ENCODE results near the gene GCK. TPM values are rescaled to one million over a fixed set of nuclear protein-coding genes. Genes with fewer than 3 reads are reported as not detected.
A peak's percentile ranks its signal among the peaks of the same experiment; 100 is the strongest.
"Not testable (repeated sequence)": the region's sequence is repeated elsewhere in the genome, so short reads cannot be mapped to it uniquely, and the experiment has no call there.

The GCK gene
- total RNA-seq, 1 experiment from 2014 or later = not detected

GRCh38 chr7:44127161-44127560, 62.1 kb downstream of the GCK start:
- Histone ChIP-seq H3K36me3 (no peaks in the 10 kb centered on the region; the same call in 1 of the 2 replicates), H3K27me3 (no peaks in the 10 kb centered on the region), H3K4me3 (no peak overlapping the region), H3K27ac (no peak overlapping the region), H3K9me3 (replicated peaks) (no peaks in the 10 kb centered on the region), H3K4me1 (peaks cover 25% of the 10 kb centered on the region)
- no peak for DNase-seq

GRCh38 chr7:44126574-44126973, 62.7 kb downstream of the GCK start:
- not testable (repeated sequence) for H3K9me3 ChIP-seq (replicated peaks); DNase-seq; H3K27me3 ChIP-seq; H3K27ac ChIP-seq; H3K36me3 ChIP-seq; H3K4me3 ChIP-seq
- peaks cover 22% of the 10 kb centered on the region for H3K4me1 ChIP-seq

- no peaks in the 10 kb centered on the region for H3K27me3 ChIP-seq
- peaks cover 12% of the 10 kb centered on the region for H3K4me1 ChIP-seq
- DNase-seq = no peak
- no peaks in the 10 kb centered on the region for H3K9me3 ChIP-seq (replicated peaks)
- peaks cover 19% of the 10 kb centered on the region; the same call in 1 of the 2 replicates for H3K36me3 ChIP-seq
- H3K4me3 ChIP-seq = no peak overlapping the region
- no peak overlapping the region for H3K27ac ChIP-seq
Observed at GRCh38 chr7:44124822-44125202, 64.4 kb downstream of the GCK start.

GRCh38 chr7:44123190-44124003, 65.8 kb downstream of the GCK start, which contains the start of gene POLD2:
TSS of gene POLD2 (minus strand) at chr7:44123548. CDS start at chr7:44122053, 1,495 bp downstream.
- Histone ChIP-seq H3K27me3 (no peaks in the 10 kb centered on the region), H3K36me3 (peaks cover 21% of the 10 kb centered on the region; the same call in 1 of the 2 replicates), H3K4me3 (peak within 1 kb of the TSS; percentile 91), H3K27ac (peak within 1 kb of the TSS; percentile 86), H3K4me1 (peaks cover 8% of the 10 kb centered on the region), H3K9me3 (replicated peaks) (no peaks in the 10 kb centered on the region)
- DNase-seq = peak; percentile 99

- Histone ChIP-seq H3K4me3 (peak overlapping the region; percentile 91), H3K27ac (peak overlapping the region; percentile 86)
Observed at GRCh38 chr7:44122529-44122928, 66.7 kb downstream of the GCK start.

GRCh38 chr7:44121761-44122420, 67.3 kb downstream of the GCK start:
- Histone ChIP-seq H3K4me3 (no peak overlapping the region), H3K9me3 (replicated peaks) (no peaks in the 10 kb centered on the region), H3K27me3 (no peaks in the 10 kb centered on the region), H3K4me1 (peaks cover 5% of the 10 kb centered on the region), H3K36me3 (peaks cover 33% of the 10 kb centered on the region; the same call in 1 of the 2 replicates), H3K27ac (no peak overlapping the region; the same call in 1 of the 2 replicates)
- no peak for DNase-seq

More at GRCh38 chr7:44122529-44122928, 66.7 kb downstream of the GCK start:
- no peaks in the 10 kb centered on the region for H3K9me3 ChIP-seq (replicated peaks)
- DNase-seq = no peak
- H3K27me3 ChIP-seq = no peaks in the 10 kb centered on the region
- H3K4me1 ChIP-seq = peaks cover 5% of the 10 kb centered on the region
- H3K36me3 ChIP-seq = peaks cover 27% of the 10 kb centered on the region; the same call in 1 of the 2 replicates

- peaks cover 5% of the 10 kb centered on the region for H3K4me1 ChIP-seq
- H3K27ac ChIP-seq = no peak overlapping the region
- no peak overlapping the region for H3K4me3 ChIP-seq
- no peak for DNase-seq
- no peaks in the 10 kb centered on the region for H3K9me3 ChIP-seq (replicated peaks)
- no peaks in the 10 kb centered on the region for H3K27me3 ChIP-seq
- H3K36me3 ChIP-seq = peaks cover 44% of the 10 kb centered on the region
Observed at GRCh38 chr7:44120395-44120794, 68.8 kb downstream of the GCK start.

- Histone ChIP-seq H3K36me3 (peaks cover 49% of the 10 kb centered on the region), H3K27ac (no peak overlapping the region), H3K4me1 (peaks cover 5% of the 10 kb centered on the region), H3K27me3 (no peaks in the 10 kb centered on the region), H3K4me3 (no peak overlapping the region), H3K9me3 (replicated peaks) (no peaks in the 10 kb centered on the region)
- DNase-seq = no peak
Observed at GRCh38 chr7:44119829-44120380, 69.3 kb downstream of the GCK start.

- no peak overlapping the region for H3K4me3 ChIP-seq
- no peak overlapping the region for H3K27ac ChIP-seq
- H3K4me1 ChIP-seq = peaks cover 5% of the 10 kb centered on the region
- H3K9me3 ChIP-seq (replicated peaks) = no peaks in the 10 kb centered on the region
- H3K27me3 ChIP-seq = no peaks in the 10 kb centered on the region
- peaks cover 66% of the 10 kb centered on the region for H3K36me3 ChIP-seq
- DNase-seq = no peak
Observed at GRCh38 chr7:44117801-44118429, 71.3 kb downstream of the GCK start.

- no peak overlapping the region for H3K4me3 ChIP-seq
- no peak overlapping the region for H3K27ac ChIP-seq
- H3K4me1 ChIP-seq = peaks cover 2% of the 10 kb centered on the region; the same call in 1 of the 2 replicates
- peaks cover 70% of the 10 kb centered on the region for H3K36me3 ChIP-seq
- DNase-seq = no peak
- H3K27me3 ChIP-seq = no peaks in the 10 kb centered on the region
- no peaks in the 10 kb centered on the region for H3K9me3 ChIP-seq (replicated peaks)
Observed at GRCh38 chr7:44116789-44117666, 72.2 kb downstream of the GCK start.

- no peak overlapping the region for H3K27ac ChIP-seq
- peaks cover 65% of the 10 kb centered on the region for H3K36me3 ChIP-seq
- H3K9me3 ChIP-seq (replicated peaks) = no peaks in the 10 kb centered on the region
- no peak overlapping the region for H3K4me3 ChIP-seq
- H3K4me1 ChIP-seq = no peaks in the 10 kb centered on the region
- DNase-seq = no peak
- no peaks in the 10 kb centered on the region for H3K27me3 ChIP-seq
Observed at GRCh38 chr7:44116087-44116788, 73.0 kb downstream of the GCK start.

GRCh38 chr7:44114586-44115310, 74.5 kb downstream of the GCK start:
- no peaks in the 10 kb centered on the region for H3K4me1 ChIP-seq
- H3K27ac ChIP-seq = no peak overlapping the region
- DNase-seq = peak in 1 of 2 experiments; percentile 40
- no peak overlapping the region for H3K4me3 ChIP-seq
- H3K9me3 ChIP-seq (replicated peaks) = no peaks in the 10 kb centered on the region
- no peaks in the 10 kb centered on the region for H3K27me3 ChIP-seq
- peaks cover 51% of the 10 kb centered on the region for H3K36me3 ChIP-seq

Measured in SJCRH30 (cell line).